GM18868 (cell line): ENCODE results near the gene TBC1D21.
"Not testable (repeated sequence)": the region's sequence is repeated elsewhere in the genome, so short reads cannot be mapped to it uniquely, and the experiment has no call there.

Experiments
- ATAC-seq: cut with Tn5 transposase; IDR thresholded peaks from one replicate; pipeline ENCODE4 v1.9.1; 2021; ENCODE audit warnings: mild to moderate bottlenecking, moderate library complexity; ENCODE audit not compliant: unreplicated experiment

The TBC1D21 gene

GRCh38 chr15:73927476-73928240 lies 54.3 kb downstream of the TBC1D21 start:
- no peak for ATAC-seq

GRCh38 chr15:73928241-73928579 lies 54.8 kb downstream of the TBC1D21 start:
- ATAC-seq = no peak

DNA sequence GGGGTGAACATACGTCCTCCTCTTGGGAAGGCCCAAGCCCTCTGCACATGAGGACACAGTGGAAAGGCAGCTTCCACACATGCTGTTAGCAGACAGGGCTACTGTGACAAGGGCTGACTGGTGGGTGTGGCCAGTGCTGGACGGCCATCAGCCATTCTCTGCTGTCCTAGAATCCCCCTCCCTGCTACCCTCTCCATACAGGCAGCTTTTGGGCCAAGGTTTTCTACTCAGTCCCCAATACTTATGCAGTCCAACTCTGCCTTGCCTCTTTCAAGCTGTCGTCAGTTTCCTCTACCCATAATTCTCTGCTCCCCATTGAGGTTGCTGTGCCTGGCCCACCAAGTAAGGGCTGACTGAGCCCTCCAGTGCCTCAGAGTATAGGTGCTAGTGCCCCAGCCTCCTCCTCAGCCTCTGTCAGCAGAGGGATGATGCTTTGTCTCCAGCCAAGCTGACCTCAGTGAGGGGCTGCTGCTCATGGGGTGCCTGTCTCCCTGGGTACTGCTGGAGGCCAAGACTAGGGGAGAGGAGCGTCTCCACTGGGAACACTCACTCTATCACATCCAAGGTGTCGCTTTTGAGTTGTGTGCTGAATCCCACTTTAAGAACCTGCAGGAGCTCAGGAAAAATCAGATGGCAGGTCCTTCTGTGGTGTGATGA lies 55.7 kb downstream of the TBC1D21 start:
- no peak for ATAC-seq

DNA sequence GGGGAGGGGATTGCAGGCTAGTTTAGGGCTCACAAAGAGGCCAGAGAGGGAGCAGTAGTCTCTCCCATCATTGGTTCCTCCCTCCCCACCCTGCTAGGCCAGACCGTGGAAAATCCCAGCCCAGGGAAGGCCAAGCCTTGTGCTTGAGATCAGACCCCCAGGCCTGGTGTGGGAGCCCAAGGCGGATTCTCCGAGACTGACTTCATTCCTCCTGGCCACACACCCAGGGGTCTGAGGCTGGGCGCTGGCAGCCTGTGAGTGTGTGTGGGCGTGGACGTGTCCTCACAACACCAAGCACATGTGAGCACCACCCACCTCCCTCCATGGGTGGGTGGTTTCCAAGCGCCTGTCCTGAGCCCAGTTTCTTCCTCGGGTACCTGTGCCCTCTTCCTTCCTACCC lies 57.0 kb downstream of the TBC1D21 start:
- ATAC-seq = no peak

- ATAC-seq = no peak
Observed at GRCh38 chr15:73930790-73931281, 57.5 kb downstream of the TBC1D21 start.

- no peak for ATAC-seq
Observed at GRCh38 chr15:73931441-73931840, 58.1 kb downstream of the TBC1D21 start.

DNA sequence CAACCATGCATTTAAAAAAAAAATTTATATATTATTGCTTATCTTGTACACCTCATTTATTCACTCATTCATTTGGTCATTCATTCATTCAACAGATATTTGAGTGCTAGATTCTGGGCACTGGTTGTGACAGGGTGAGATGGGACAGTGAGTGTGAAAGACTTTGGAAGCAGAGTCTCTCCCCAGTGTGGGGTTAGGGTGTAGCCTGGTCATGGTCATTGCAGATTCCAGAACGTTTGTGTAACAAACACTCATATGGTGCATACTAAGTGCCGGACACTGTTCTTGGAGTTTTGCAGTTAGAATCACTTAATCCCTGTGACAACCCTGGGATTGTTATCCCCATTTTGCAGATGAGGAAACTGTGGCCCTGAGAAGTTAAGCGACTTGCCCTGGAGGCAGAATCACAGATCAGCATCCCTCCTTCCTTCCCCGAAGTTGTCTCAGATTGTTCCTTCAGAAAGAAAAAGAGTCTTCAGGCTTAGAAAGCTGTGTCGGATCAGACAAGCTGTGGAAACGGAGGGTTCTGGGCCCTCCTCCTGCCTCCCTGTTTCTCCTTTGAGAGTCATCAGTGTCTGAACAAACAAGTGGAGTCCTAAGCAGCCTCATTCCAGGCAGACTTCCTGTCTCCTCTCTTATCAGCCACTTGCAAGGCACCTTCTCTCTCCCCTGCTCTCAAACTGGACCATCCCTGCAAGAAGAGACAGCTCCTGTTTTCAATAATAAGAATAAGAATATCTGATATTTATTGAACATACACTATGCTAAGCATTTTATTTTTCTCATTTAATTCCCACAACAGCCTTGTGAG lies 59.2 kb downstream of the TBC1D21 start:
- no peak for ATAC-seq

DNA sequence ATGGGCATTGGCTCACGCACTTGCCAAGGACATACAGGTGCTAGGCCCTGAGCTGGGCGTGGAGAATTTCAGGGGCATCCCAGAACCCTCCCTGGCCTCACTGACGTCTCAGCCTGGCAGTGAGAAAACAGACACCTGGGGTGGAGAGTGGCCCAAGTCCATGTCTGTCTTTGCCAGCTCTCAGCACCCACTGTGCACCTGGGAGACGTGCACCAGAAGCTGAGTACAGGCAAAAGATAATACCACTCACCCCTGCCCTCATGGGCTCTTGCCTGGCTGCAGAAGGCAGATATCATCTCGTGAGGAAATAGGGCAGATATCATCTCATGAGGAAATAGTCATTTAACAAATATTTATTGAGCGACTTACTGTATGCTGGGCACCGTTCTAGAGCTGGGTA lies 60.9 kb downstream of the TBC1D21 start:
- ATAC-seq = no peak

- no peak for ATAC-seq
Observed at GRCh38 chr15:73935547-73935946, 62.2 kb downstream of the TBC1D21 start.

- ATAC-seq = no peak
Observed at GRCh38 chr15:73936181-73936580, 62.8 kb downstream of the TBC1D21 start.

DNA sequence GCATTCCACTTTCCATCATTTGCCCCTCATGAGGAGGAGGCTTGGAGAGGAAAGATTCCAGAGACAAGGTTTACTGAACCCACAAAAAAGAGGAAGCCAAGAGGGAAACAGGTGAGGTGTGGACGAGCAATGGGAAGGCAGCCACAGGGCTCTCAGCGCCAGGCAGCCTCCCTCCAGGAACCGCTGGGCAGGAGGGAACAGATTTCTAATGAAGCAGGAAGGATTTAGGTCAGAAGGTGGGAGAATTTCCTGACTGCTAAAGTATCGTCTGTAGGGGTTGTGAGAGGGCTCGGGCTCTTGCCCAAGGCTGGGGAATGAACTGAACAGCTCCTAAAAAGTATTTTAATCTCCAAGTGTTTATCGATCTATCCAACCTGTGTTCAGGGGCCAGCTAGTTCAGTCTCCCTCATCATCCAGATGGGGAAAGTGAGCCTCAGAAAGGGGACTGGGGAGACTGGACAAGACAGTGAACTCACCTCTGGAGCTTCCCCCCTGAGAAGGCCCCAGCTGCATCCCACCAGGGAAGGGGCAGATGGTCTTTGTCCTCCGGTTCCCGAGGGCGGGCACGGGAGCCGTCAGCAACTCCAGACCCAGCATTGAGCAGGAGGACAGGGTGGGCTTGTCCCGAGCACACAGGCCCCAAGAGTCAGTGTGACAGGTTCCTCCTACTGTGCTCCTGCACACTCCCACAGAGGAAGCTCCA lies 63.4 kb downstream of the TBC1D21 start:
- no peak for ATAC-seq

DNA sequence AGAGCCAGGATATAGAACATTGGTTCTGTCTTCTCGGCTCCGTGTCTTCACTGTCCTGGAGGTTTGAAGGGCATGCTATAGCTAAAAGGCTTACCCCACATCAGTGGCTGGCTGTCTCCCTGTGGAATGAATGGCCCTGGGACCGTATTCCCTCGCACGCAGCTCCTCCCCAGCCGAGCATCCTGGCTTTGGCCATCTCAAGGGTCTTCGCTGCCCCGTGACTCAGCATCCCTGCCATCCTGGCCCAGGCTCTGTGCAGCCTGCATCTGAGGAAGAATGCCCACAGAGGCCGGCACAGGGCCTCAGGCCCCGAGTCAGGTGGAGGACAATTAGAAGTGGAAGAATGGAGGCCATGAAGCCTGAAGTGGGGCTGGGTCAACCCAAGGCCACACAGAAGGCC lies 63.9 kb downstream of the TBC1D21 start:
- no peak for ATAC-seq

DNA sequence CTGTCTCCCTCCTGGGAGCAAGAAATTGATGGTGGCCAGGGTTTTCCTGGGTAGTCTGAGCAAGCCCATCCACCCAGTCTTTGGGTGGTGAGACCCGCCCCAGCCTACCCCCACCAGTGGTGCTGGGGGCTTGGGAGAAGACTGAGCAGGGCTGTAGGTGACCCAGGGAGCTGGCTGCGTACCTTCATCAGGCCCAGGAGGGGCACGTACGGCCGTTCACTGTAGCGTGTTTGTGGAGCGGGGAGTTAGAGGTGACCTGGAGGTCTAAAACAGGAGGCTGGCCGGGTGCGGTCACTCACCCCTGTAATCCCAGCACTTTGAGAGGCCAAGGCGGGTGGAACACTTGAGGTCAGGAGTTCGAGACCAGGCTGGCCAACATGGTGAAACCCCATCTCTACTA lies 64.4 kb downstream of the TBC1D21 start:
- no peak for ATAC-seq

DNA sequence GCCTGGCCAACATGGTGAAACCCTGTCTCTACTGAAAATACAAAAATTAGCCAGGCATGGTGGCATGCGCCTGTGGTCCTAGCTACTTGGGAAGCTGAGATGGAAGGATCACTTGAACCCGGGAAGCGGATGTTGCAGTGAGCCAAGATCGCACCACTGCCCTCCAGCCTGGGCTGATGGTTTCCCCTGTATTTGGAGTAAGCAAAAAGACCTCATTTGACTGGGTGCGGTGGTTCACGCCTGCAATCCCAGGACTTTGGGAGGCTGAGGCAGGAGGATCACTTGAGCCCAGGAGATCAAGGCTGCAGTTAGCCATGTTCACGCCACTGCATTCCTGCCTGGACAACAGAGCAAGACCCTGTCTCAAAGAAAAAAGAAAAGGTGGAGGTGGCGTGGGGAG lies 65.2 kb downstream of the TBC1D21 start:
- not testable (repeated sequence) for ATAC-seq
